Non-pigmented ciliary epithelial cell (primary cell): ENCODE results near the gene RTKN2.
"Not testable (repeated sequence)": the region's sequence is repeated elsewhere in the genome, so short reads cannot be mapped to it uniquely, and the experiment has no call there.

Experiments
- DNase-seq: peaks from one replicate; pipeline ENCODE4 v3.0.0-alpha.2; 2010; ENCODE audit warnings: low read depth

Gene RTKN2, protein sequence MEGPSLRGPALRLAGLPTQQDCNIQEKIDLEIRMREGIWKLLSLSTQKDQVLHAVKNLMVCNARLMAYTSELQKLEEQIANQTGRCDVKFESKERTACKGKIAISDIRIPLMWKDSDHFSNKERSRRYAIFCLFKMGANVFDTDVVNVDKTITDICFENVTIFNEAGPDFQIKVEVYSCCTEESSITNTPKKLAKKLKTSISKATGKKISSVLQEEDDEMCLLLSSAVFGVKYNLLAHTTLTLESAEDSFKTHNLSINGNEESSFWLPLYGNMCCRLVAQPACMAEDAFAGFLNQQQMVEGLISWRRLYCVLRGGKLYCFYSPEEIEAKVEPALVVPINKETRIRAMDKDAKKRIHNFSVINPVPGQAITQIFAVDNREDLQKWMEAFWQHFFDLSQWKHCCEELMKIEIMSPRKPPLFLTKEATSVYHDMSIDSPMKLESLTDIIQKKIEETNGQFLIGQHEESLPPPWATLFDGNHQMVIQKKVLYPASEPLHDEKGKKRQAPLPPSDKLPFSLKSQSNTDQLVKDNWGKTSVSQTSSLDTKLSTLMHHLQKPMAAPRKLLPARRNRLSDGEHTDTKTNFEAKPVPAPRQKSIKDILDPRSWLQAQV

GRCh38 chr10:62268399-62269114, at the start of gene RTKN2:
Gene RTKN2, minus strand, starts transcription at chr10:62268844. Its CDS starts 234 bp downstream, at chr10:62268610.
- no peak for DNase-seq

DNA sequence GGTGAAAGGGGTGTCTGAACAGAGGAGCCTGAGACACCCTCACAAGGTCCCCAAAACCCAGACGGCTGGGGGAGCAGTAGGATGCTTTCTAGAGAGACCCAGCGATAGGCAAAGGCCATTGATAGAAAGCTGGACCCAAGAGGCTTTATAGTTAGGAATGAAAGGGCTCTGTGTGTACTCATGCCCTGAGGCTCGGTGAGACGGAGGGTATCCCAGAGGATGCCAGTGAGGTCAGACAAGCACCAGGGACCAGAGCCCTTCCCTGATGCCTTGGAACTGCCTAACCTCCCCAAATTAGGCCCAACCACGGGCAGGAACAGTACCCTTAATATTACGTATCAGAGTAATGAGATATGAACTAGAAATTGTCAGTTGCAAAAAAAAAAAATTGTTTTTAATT, 48.6 kb upstream of the RTKN2 start:
- DNase-seq, result no peak

DNA sequence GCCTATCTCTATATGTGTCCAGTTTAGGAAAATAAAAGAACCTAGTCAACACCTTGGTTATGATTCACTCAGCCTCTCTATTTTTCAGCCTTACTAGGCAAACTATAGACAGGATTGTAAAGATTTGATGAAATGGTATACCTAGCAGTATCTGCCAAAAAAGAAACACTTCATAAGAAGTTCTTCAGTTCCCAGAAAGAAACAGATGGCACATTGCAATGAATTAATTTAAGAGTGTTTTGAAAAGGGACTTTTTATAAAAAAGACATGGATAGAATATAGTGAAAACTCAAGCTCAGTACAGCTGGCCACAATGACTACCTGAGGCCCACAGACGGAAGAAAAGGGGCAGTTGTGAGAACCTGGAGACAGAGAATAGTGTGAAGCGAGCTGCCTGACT, 40.6 kb upstream of the RTKN2 start:
- DNase-seq, result no peak

DNA sequence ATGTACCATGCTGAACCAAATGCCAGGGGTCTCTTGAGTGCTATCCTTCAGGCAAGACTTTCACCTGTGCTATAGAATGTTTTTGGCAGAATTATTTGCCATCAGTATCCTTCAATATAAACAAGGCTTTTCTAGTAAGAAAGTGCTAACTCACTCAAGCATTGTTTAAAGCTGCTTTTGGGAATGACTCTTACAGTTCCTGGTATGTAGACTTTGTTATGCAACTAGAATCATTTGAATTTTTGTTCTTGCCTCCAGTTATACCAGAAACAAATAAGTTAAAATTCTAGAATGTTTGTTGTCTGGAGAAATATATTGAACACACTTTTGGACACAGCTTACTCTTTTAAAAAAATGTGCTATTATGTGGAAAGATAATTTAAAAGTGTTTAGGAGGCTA, 39.5 kb upstream of the RTKN2 start:
- DNase-seq, result no peak

DNA sequence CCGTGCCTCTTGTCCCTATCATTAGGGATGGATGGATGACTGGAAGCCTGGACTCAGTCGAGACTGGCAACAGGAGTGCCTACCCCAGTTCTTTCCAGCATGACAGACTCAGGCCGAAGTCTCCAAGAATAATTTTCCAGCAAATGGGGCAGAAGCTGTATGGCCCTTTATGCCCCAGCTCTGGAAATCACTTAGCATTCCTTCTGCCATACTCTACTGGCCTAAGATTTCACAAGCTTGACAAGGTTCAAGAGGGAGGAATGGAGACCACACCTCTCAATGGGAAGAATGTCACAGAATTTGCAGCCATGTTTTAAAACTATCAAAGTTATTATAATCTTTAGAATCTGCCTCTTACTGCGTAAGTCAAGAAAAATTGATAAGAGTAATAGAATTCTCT, 39.0 kb upstream of the RTKN2 start:
- no peak for DNase-seq

DNA sequence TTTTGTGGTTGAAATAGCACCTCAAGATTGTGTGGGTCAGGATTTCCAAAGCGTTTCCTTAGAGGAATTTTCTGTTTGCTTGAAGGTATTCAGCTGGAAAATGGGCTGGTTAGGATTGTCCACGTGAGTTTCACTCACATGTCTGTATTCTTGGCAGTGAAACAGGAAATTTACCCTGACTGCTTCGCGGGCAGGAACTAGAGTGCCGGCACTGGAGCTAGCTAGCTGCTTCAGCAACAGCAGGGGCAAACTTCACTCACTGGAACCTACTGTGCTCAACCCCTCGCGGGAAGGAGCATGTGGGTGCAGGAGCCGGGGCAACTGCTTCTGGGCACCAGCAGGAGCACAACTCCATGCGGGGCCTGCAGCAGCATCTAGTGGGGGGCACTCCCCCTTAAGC, 38.0 kb upstream of the RTKN2 start:
- no peak for DNase-seq

- DNase-seq, result no peak
Measured at GRCh38 chr10:62305813-62306212, 37.2 kb upstream of the RTKN2 start.

DNA sequence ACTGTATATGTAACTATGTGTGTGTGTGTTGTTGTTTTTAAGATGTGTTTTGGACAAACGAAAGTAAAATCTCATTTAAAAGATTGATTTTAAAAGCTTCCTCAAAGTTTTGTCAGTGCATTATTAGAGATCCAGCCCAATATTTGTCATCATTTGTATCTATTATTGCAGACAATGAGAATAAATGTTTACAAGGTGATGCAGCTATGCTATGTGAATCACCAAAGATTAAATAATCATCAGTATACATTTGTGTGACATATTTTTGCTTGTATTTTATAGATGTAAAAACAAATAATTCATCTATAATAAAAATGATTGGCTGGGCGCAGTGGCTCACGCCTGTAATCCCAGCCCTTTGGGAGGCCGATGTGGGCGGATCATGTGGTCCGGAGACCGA, 35.3 kb upstream of the RTKN2 start:
- DNase-seq, result no peak

- no peak for DNase-seq
Measured at GRCh38 chr10:62302760-62303159, 34.1 kb upstream of the RTKN2 start.

- DNase-seq, result no peak
Measured at GRCh38 chr10:62297857-62298256, 29.2 kb upstream of the RTKN2 start.

GRCh38 chr10:62284221-62284620, 15.6 kb upstream of the RTKN2 start:
- no peak for DNase-seq

- DNase-seq, result not testable (repeated sequence)
Measured at GRCh38 chr10:62281348-62281747, 12.7 kb upstream of the RTKN2 start.

GRCh38 chr10:62280392-62280791, 11.7 kb upstream of the RTKN2 start:
- not testable (repeated sequence) for DNase-seq

- no peak for DNase-seq
Measured at GRCh38 chr10:62278441-62278910, 9.8 kb upstream of the RTKN2 start.

- DNase-seq, result no peak
Measured at GRCh38 chr10:62277971-62278370, 9.3 kb upstream of the RTKN2 start.

GRCh38 chr10:62270020-62270419, 1.4 kb upstream of the RTKN2 start:
- DNase-seq, result no peak

DNA sequence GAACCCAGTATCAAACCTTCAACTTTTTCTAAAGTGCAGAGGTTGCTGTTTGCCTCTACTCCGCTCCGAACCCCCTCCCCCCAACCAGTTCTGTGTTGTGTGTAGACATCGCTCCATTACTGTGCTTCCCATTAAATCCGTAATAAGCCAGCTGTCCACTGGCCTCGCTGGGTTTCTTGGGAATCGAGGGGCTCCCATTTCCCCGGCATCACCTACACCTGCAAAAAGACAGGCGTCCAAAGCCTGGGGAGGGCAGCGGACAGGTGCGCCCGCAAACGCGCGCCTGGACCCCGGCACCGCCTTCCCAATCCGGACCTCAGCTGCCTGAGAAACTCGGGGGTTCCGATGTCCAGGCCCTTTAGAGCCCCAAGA, 631 bp downstream of the RTKN2 start:
- DNase-seq, result no peak

- DNase-seq, result no peak
Measured at GRCh38 chr10:62266611-62267010, 2.0 kb downstream of the RTKN2 start.

- DNase-seq, result no peak
Measured at GRCh38 chr10:62266147-62266546, 2.5 kb downstream of the RTKN2 start.

GRCh38 chr10:62264702-62265436, 3.8 kb downstream of the RTKN2 start:
- DNase-seq, result peak; percentile 91

DNA sequence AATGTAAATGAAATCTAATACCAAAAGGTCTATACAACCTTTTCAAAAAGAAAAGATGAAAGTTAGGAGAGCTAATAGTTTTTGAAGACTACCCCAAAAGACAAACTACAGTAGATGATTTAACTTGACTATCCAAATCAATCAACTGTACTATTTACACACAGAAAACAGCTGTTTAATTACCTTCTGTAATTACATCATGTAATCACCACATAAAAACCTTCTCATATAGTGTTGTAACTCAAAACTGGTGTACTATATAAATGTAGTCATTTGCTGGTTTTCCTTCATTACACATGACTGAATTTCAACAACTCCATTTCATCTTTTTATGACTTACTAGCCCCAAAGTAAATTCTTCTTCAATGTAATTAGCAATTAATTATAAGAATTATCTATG, 4.5 kb downstream of the RTKN2 start:
- no peak for DNase-seq

GRCh38 chr10:62261666-62262065, 7.0 kb downstream of the RTKN2 start:
- DNase-seq, result no peak
